Lung (tissue), 12 donors: ENCODE measurements around the gene PCBD1. TPM values are rescaled to one million over a fixed set of nuclear protein-coding genes. Genes with fewer than 3 reads are reported as not detected.
A peak's percentile ranks its signal among the peaks of the same experiment; 100 is the strongest.
"Not testable (repeated sequence)": the region's sequence is repeated elsewhere in the genome, so short reads cannot be mapped to it uniquely, and the experiment has no call there.

Experiments used
- ATAC-seq: fragments of 200-7000 bp; cut with Tn5 transposase; one replicate; pipeline ENCODE4 v1.9.1; 2020; ENCODE audit warnings: moderate number of reproducible peaks; ENCODE audit not compliant: insufficient read depth, low FRiP score
- DNase-seq, 3 donors: peaks; one replicate each; pipeline ENCODE4 v3.0.0-alpha.2; 2013 to 2017
- H3K27ac ChIP-seq, 2 donors: one replicate each; pipeline ENCODE4 v1.5.1; 2013; ENCODE audit warnings: mild to moderate bottlenecking in 2 of 2, moderate library complexity in 2 of 2, control low read depth in 1 of 2, inconsistent platforms in 1 of 2, low read depth in 1 of 2, low read length in 1 of 2
- H3K27me3 ChIP-seq, 3 donors: one replicate each; pipeline ENCODE4 v1.5.1; 2013; ENCODE audit warnings: low read length in 2 of 3; ENCODE audit not compliant: control insufficient read depth in 3 of 3, insufficient read depth in 3 of 3
- H3K36me3 ChIP-seq, 4 donors: one replicate each; pipeline ENCODE4 v1.5.1; 2013; ENCODE audit warnings: low read length in 4 of 4, mild to moderate bottlenecking in 1 of 4, moderate library complexity in 1 of 4; ENCODE audit not compliant: control insufficient read depth in 4 of 4, insufficient read depth in 4 of 4
- H3K4me1 ChIP-seq, 5 donors: one replicate each; pipeline ENCODE4 v1.5.1; 2013; ENCODE audit warnings: low read length in 5 of 5, mild to moderate bottlenecking in 2 of 5, moderate library complexity in 1 of 5; ENCODE audit not compliant: control insufficient read depth in 5 of 5, insufficient read depth in 5 of 5
- H3K4me3 ChIP-seq: one replicate; pipeline ENCODE4 v1.5.1; 2013; ENCODE audit warnings: mild to moderate bottlenecking, control low read depth, moderate library complexity
- H3K9ac ChIP-seq, 2 donors: one replicate each; pipeline ENCODE4 v1.5.1; 2013; ENCODE audit warnings: low read length in 2 of 2, control low read depth in 1 of 2; ENCODE audit not compliant: insufficient read depth in 1 of 2
- H3K9me3 ChIP-seq, 4 donors: one replicate each; pipeline ENCODE4 v1.5.1; 2013; ENCODE audit warnings: low read length in 3 of 4, mild to moderate bottlenecking in 1 of 4, moderate library complexity in 1 of 4; ENCODE audit not compliant: control insufficient read depth in 4 of 4, insufficient read depth in 3 of 4
- WGBS, 2 donors: extraction: QIAGEN DNeasy Blood & Tissue Kit; methylation state at CpG; one replicate each; pipeline ENCODE4 v1.1.7; 2013; 5-methylcytosine and 5-hydroxymethylcytosine counted together
- polyA plus RNA-seq, 2 donors: library from polyadenylated mRNA; stranded (reverse); fragments of 200-250 nt; gene quantifications; one replicate each; pipeline ENCODE4 v1.2.1, GENCODE V29; 2013
- total RNA-seq, 2 donors: library from RNA; depleted of rRNA in 1 of 2; stranded (reverse); fragments of >200 nt in 1 of 2; gene quantifications; one replicate each; pipeline ENCODE4 v1.2.1, GENCODE V29; 2014 to 2021
- TF ChIP-seq, protein P1 (sequence below): IDR thresholded peaks from 2 replicates; pipeline ENCODE4 v1.5.1; 2012; ENCODE audit warnings: mild to moderate bottlenecking; ENCODE audit errors: control extremely low read depth, extremely low read depth
- donor health status: control.
- donor health status: control.
- donor health status: Bipolar disorder and iron deficiency.
- donor health status: healthy.
- donor health status: DM: yes; HTN: yes; CAD: no.

Gene PCBD1
- total and polyA plus RNA-seq, 4 donors: 62.5 to 152 (median 86.0) TPM

DNA sequence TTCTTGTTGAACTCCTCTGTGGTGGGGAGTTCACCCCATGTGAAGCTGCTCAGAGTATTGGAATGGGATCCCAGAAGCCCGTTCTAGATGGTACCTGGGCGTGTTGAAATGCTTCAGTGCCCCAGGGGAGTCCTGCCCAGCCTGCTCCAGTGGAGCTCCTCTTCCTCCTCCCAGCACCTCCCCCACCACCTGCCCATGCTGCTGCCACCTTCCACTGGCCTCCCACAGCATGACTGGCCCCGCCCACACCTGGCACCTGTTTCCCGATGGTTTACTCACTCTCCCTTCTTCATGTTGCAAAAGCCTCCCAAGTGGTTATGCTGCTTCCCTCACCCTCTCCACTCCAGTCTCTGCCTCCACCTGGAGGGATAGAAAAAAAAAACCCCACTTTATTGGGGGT lies 32.2 kb upstream of the PCBD1 start:
- peak; percentile 84 for ATAC-seq
- Histone ChIP-seq H3K4me1 (no peaks in the 10 kb centered on the region), H3K27me3 (peaks cover 0 to 3% (median 0%) of the 10 kb centered on the region in 3 donors), H3K27ac (no peak overlapping the region), H3K9me3 (no peaks in the 10 kb centered on the region), H3K36me3 (no peaks in the 10 kb centered on the region), H3K4me3 (no peak overlapping the region), H3K9ac (no peak overlapping the region)
- peak in 1 of 3 donors; percentile 31 for DNase-seq
- 57 to 70% methylated on average over 4 of the region's 4 CpGs for WGBS, 2 donors
- TF ChIP-seq, protein P1, sequence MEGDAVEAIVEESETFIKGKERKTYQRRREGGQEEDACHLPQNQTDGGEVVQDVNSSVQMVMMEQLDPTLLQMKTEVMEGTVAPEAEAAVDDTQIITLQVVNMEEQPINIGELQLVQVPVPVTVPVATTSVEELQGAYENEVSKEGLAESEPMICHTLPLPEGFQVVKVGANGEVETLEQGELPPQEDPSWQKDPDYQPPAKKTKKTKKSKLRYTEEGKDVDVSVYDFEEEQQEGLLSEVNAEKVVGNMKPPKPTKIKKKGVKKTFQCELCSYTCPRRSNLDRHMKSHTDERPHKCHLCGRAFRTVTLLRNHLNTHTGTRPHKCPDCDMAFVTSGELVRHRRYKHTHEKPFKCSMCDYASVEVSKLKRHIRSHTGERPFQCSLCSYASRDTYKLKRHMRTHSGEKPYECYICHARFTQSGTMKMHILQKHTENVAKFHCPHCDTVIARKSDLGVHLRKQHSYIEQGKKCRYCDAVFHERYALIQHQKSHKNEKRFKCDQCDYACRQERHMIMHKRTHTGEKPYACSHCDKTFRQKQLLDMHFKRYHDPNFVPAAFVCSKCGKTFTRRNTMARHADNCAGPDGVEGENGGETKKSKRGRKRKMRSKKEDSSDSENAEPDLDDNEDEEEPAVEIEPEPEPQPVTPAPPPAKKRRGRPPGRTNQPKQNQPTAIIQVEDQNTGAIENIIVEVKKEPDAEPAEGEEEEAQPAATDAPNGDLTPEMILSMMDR: no peak

DNA sequence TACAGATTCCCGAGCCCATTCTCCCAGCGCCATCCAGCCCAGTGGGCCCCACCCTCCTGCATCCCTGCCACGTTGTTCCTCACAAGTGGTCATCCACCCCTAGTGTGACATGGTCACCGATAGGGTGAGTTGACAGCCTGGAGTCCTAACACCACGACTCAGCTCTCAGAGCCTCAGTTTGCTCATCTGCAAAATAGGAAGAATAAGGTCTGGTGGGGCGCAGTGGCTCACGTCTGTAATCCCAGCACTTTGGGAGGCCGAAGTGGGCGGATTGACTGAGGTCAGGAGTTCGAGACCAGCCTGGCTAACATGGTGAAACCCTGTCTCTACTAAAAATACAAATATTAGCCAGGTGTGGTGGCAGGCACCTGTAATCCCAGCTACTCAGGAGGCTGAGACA lies 31.5 kb upstream of the PCBD1 start:
- ATAC-seq, H3K4me1 ChIP-seq, H3K9ac ChIP-seq, H3K27ac ChIP-seq, H3K9me3 ChIP-seq, H3K36me3 ChIP-seq, DNase-seq, H3K4me3 ChIP-seq, H3K27me3 ChIP-seq: not testable (repeated sequence)
- 86 to 90% methylated on average over 10 of the region's 10 CpGs for WGBS, 2 donors

DNA sequence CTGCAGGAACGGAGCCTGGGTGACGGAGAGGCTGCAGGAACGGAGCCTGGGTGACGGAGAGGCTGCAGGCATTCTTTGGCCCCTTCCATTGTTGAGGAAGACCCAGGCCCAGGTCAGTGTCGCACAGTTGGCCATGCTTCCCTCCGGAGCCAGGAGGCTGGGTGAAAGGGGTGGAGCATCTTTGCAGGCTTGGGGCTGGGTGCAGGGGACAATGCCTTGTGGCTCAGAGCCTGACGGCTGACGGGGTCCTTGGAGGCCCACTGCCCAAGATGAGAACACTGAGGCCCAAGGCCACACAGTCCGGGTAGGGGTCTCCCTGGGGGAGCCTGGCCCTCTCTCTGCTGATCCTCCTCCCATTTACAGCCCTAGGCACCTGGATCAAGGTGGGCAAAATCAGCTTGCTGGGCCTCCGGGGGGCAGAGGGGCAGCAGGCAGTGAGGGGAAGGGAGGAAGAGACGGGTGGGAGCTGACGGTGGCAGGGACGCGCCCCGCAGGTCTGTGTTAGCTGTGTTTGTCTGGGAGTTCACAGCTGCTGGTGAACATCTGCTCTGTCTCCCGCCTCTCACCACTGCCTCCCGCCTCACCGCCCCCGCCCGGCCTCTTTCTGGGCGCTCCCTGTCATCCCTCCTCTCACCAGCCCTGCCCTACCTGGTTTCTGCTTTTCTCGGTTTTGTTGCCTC lies 30.6 kb upstream of the PCBD1 start:
- Histone ChIP-seq H3K27ac (no peak overlapping the region), H3K27me3 (peaks cover 0 to 3% (median 0%) of the 10 kb centered on the region in 3 donors), H3K4me3 (no peak overlapping the region), H3K4me1 (peaks cover 0 to under 1% (median 0%) of the 10 kb centered on the region in 5 donors), H3K9ac (no peak overlapping the region), H3K9me3 (no peaks in the 10 kb centered on the region), H3K36me3 (no peaks in the 10 kb centered on the region)
- 62 to 75% methylated on average over 22 of the region's 22 CpGs for WGBS, 2 donors
- ATAC-seq: no peak
- TF ChIP-seq, protein P1: no peak
- peak in 2 of 3 donors; percentile 34 to 37 for DNase-seq

DNA sequence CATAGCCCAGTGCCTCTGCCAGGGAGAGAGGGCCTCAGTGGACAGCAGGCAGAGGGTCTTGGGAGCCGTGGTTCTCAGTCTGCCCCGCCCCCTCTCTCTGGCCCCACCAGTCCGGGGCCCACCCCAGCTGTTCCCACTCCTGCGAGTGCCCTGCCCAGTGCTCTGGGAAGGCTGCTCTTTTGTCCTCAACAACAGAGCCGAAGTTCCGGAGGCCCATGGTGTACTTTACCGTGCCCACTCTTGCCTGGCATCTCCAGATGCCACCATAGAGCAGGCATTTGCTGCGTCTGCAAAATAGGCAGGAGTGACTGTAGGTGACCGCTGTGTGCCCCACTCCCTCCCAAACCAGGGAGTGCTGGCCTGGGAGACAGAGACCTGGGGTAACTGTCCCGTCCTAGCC lies 29.3 kb upstream of the PCBD1 start:
- no peak for ATAC-seq
- WGBS, 2 donors: 81% methylated on average over 10 of the region's 10 CpGs
- no peaks in the 10 kb centered on the region for H3K36me3 ChIP-seq
- H3K27me3 ChIP-seq: no peaks in the 10 kb centered on the region
- no peak for DNase-seq
- TF ChIP-seq, protein P1: no peak
- H3K9me3 ChIP-seq: no peaks in the 10 kb centered on the region
- peaks cover 0 to 14% (median 3%) of the 10 kb centered on the region in 5 donors for H3K4me1 ChIP-seq
- no peak overlapping the region for H3K4me3 ChIP-seq
- H3K9ac ChIP-seq: no peak overlapping the region
- H3K27ac ChIP-seq: no peak overlapping the region
